ENCODE results near the gene CNGA1.
A peak's percentile ranks its signal among the peaks of the same experiment; 100 is the strongest.

Gene CNGA1

DNA sequence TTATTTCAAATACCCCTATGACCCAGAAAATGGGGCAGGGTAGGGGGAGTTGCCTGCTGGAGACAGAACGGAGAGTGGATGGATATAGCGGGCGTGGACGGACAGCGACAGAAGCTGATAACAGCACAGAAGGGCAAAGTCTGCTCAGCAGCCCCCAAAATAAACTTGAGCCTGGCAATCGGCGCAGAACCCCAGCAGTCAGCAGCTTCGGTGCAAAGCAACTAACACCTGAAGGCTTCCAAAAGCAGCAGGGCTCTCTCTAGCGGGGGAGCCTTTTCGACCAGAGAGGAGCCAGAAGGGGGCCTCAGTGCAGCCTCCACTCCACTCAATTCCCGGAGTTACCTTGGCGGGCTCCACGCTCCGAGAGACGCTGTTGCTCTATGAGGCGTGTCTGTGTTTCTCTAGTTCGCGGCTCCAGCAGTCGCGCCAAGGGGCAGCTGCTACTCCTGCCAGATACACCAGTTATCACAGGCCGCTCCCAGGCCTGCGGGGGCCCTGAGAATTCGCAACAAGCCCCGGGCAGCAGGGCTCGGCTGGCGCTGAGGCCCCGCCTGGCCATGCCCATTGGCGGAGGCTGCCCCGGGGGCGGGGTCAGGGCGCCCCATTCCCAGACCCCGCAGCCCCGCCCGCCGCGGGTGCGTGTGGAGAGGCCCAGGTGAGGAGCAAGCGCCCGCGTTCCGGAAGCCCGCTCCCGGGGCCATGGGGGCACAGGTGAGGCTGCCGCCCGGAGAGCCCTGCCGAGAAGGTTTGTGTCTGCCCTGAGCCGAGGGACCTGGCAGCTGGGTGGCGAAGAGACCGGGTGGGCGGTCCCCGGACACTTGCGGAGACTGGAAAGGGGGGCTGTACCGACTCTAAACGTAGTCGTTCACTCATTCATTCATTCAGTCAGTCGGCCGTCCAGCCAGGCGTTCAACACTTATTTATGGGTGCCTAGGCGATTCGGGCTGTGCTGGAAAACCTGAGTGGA lies at the start of gene CNGA1, which contains the start of gene NIPAL1:
CNGA1 (minus strand) TSS at position 541 of the 967 bp plus-strand sequence. CDS start 63,992 bp downstream, outside the sequence.
NIPAL1 (plus strand) TSS at position 632 of the 967 bp plus-strand sequence; CDS start at position 700, 68 bp downstream.
- peak; percentile 67 for DNase-seq

DNA sequence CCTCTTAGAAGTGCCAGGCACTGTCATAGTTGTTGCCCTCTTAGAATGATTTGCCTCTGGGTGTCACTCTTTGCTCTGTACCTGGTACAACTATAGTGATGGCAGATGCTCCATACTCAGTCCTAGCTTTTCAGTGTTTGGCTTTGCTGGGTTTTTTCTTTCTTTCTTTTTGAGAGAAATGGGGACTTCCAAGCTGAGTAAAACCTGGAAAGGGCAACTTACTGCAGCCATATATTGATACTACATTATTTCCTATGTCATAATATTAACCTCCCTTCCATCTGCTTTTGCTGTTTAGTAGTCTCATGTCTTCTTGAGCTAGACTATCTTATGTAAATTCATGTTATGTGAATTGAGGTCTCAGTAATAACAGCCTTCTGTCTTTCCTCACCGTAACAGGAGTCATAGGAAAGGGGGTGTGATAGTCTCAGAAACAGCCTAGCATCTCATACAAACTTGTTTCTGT lies 49.1 kb upstream of the CNGA1 start:
- DNase-seq: no peak

DNA sequence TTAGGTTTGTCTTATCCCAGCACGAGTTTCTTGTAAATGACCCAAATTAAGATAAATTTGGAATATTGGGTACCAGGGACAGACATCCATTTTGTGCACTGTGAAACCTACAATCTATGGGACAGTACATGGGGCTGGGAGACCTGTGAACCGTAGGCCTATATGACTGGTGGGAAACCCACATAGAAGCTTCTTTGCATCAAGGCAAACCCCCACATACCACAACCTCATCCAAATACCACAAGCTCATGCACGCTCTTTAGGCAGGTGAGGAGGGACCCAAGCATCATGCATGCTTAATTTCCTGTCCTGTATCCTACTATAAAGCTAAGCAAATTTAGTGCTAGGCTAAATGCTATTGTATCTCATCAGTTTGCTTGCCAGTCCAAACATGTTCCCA lies 47.9 kb upstream of the CNGA1 start:
- DNase-seq: no peak

DNA sequence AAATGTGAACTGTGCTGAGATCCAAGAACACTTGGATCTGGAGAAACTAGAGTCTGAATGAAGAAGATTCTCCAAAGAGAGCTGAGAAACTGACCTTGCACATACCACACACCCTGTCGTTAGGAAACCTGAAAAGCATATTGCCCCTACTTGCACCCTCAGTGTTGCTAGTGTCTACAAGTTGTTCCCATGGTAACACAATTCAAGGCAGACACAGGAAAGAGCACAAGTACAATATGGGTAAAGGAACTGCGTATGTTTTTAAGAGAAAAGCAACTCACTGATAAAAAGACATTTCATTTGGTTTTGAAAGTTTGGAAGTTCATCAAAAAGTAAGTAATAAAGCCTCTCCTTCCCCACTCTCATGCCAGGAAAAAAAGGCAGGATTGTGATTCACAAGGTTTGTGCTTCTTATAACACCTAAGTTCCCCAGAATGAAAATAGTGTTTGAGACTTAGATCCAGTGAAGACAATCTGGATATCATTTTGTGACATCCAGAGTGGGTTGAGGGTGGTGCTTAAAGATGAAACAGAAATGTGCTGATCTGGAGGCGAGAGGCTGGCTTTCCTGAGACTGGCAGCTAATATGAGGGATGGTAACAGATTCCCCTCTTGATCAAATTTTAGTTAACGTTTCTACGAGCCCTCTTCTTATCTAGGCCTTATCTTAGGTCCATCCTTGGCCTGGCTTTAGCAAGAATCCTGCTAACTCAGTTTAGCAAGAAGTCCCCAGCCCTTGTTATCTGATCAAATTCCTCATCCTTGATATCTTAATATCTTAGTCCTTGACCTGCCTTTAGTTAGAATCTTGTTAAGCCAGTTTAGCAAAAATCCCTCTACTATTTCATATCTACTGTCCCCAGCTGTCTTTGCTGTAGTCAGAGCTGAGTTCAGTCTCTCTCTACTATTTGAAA lies 42.4 kb upstream of the CNGA1 start:
- DNase-seq: no peak

DNA sequence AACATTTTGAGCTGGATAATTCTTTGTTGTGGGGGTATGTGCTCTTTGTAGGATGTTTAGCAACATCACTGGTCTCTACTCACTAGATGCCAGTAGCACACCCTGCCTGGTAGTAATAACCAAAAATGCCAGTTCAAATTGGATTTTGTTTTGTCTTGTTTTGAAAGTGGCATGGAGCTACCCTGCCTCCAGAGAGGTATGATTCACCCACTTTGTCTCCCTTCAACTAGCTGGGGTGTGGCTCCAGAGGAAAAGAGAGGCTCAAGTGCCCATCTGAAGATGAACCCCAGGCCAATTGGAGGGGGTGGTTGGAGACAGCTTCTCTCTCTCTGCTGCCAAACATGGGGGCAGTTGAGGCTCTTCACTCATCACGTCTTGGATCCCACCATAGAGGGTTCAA lies 34.6 kb upstream of the CNGA1 start:
- no peak for DNase-seq

DNA sequence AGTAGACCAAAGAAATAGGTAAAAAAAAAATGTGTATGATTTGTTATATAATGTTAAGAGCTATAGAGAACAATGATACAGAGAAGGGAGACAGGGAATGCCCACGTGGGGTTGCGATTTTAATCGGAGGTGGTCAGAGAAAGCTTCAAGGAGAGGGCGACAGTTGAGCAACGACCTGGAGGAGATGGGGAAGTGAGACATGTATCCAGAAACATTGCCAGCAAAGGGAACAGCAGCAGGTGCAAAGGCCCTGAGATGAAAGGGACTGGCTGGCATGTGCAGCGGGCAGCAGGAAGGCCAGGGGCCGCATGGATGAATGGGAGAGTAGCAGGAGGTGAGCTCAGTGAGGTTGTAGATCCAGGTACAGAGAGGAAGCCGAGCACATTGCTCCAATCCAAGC lies 33.0 kb upstream of the CNGA1 start:
- DNase-seq: no peak

DNA sequence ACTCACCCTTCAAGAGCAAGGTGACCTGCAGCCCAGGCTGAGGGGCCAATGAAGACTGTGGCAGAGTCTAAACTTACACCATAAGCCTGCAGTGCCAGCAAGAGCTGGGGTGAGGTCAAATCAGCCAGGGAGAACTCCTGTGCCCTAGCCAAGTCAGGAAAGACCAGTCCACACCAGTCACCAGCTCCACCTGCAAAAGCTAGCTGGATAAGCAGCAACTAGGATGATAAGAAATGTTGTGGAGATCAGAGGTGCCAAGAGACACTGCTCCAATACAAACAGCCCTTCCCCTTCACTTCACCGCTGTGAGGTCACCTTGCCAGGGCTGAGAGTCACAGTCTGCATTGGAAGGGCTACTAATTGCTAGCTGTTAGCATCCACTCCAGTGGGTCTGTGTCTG lies 31.4 kb upstream of the CNGA1 start:
- no peak for DNase-seq

DNA sequence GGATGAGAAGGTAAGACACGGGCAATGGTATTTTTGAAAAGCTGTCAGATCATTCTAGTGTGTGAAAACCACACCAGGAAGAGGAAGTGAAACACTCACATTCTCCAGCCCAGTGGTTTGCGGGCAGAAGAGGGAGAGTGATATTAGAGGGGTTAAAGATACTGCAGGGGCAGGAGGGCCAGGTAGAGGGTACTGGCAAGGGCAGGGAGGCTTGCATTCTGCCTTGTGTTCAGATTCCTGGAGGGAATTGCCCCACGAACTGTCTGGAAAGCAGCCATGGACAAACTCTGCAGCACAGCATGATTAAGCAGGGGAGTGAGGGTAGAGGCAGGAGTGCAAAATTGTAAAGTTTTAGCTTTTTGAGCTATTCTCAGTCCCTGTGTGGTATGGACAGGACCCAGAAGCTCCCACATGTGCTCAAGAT lies 31.0 kb upstream of the CNGA1 start:
- no peak for DNase-seq

DNA sequence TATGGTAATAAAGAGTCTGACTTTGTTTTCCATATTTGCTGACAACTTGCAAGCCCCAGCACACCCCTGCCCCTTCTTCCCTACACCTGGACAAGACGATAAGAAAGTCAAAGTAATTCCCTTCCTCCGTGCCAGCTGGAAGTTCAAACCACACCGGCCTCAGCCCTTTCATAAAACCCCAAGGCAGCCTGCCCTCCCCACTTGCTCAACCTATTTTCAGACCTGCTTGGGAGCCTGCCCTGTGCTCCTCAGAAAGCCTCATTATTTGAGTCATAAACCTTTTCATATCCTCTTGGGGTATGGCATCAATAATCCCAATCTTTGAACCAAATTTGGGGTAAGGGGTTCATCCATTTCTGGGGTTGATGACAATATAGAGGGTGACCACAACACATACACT lies 29.6 kb upstream of the CNGA1 start:
- no peak for DNase-seq

DNA sequence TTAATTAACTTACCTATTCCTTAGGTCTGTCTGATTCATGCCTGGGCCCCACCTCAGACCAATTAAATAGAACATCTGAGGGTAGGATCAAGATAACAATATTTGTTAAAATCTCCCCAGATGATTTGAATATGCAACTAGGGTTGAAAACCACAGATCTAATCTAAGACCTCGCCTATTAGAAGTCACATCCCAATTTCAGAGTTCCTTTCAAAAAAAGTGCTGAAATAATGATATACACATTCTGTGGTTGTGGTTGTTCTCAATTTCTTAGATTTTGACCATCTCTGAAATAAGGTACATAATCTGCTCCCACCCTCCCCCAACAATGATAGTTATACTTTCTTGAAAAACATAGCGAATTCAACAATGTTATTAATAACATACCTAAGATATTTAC lies 27.8 kb upstream of the CNGA1 start:
- DNase-seq: no peak

DNA sequence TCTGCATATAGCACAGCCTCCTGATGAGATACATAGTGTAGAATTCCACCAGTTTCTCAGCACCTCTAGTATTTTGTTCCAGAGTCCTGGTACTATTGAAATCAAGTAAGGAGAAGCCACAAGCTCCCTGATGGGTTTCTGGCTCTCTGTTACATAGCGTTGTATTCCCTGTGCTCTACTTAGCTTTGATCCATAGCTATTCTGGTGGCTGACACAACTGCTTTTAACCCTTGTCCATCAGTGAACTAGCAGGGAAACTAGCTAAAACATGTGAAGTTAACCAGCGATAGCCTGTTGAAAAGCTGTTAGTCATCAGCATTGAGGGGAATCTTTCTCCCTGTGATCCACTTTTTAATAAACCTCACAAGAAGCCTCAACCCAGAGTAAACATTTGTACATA lies 27.0 kb upstream of the CNGA1 start:
- no peak for DNase-seq

DNA sequence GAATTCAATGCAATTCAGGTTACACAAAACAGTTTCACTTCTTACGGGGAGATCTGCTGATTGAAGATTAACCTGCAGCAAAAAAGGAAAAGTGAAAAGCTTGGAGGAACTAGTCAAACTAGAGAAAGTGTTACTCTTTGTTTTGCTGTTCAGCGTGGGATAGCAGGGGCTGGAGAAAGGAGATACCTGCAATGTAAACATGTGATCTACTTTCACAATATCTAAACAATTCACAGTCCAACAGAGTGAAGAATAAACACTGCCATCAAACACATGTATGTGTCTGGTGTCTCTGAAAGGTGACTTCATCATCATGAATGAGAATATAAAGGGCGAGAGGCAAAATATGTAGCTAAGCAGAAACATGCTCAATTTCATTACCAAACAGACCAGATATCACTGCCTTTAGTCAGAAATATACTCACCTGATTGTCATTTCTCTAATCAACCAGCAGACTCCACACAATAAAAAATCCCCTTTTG lies 26.5 kb upstream of the CNGA1 start:
- DNase-seq: peak; percentile 5

DNA sequence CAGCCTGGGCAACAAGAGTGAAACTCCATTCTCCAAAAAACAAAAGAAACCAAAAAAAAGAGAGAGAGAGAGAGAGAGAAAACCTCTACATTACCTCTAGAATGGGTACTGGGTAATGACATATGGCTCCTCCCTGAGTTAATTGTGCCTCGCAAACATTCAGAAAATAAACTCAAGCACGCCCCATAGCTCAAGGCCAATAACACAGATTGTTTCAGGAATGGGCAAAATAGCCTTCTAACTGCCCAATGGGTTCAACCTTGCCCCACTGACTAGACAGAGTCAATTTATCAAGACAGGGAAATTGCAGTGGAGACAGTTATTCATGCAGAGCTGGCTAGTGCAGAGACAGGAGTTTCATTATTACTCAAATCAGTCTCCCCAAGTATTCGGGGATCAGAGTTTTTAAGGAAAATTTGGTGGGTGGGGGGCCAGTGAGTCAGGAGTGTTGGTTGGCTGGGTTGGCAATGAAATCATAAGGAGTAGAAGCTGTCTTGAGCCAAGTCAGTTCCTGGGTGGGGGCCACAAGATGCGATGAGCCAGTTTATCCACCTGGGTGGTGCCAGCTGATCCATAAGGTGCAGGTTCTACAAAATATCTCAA lies 25.2 kb upstream of the CNGA1 start:
- no peak for DNase-seq

DNA sequence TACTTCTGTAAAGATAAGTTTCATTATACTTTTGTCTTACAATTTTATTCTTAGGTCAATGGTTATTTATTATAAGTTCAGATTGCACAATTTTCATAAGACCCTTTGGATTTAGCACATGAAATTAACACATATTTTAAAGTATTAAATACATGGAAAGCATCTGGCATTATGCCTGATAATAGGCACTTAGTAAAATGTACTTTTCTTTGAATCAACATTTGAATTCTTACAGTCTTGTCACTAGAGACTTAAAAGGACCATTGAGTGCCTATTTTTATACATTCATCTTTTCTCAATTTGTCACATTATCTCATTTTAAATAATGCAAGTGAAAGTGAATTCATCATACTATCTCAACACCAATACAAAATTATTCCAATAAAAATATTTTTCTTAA lies 23.1 kb upstream of the CNGA1 start:
- no peak for DNase-seq

DNA sequence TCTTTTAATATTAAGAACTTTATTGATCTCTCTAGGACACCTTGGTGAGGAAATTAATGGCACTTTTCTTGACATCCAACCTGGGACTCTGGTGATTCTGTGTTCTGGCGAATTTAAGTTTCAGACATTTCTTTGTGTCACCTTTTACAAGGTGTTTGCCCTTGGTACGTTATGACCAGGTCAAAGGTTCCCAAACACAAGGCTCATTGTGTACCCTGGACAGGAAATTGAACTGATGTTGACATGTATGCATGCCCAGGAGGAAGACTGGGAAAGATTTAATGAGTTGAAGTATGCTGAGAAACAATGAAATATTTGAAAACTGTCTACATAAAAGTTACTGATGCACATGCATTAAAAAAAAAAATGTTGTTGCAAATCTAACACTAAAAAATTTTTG lies 22.2 kb upstream of the CNGA1 start:
- DNase-seq: no peak

DNA sequence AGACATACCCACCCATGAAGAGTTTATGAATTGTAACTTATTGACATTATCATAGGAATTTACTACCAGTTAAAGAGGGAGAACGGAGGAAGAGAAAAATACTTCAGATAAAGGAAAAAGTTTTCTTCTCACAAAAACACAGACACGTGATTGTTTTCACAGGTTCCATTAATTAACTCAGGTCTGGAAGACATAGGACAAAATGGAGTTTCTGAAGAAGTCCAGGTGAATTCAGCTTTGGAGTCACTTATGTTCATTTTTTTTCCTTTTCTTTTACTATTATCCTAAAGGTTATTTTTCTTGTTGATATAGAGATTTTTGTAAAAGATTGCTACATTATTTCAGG lies 20.6 kb upstream of the CNGA1 start:
- DNase-seq: no peak

DNA sequence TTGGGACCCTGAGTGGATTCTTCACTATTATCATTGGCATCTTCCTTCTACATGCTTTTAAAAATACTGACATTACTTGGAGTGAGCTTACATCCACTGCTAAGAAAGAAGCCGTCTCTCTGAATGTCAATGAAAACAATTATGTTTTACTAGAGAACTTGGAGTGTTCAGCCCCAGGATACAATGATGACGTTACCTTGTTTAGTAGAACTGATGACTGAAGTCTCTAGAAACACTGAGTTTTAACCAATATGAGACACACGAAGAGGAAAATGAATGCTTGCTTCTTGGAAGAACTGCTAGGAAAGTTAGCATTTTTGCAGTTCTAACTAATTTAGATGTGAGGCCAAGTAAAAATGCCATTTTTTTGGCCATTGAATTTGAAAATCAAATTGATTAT lies 19.5 kb upstream of the CNGA1 start:
- no peak for DNase-seq

DNA sequence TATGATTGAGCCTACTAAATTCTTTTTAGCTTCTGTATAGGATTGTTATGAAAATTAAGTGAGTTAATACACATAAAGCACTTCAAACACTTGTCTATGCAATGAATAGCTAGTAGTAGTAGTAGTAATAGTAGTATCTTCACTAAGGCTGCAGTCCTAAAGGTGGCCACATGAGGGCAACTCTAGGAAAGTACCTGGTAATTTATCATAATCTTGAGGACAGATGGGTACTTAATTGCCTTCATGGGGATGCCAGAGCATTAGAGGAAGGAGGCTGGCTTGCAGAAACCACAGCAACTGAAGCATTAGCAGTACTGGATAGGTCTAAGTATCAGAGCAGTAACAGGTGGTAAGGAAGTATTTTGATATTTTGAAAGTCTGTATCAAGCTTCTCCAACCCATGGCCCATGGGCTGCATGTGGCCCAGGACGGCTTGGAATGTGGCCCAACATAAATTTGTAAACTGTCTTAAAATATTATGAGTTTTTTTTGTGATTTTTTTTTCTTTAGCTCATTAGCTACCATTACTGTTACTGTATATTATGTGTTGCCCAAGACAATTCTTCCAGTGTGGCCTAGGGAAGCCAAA lies 17.4 kb upstream of the CNGA1 start:
- peak; percentile 3 for DNase-seq

DNA sequence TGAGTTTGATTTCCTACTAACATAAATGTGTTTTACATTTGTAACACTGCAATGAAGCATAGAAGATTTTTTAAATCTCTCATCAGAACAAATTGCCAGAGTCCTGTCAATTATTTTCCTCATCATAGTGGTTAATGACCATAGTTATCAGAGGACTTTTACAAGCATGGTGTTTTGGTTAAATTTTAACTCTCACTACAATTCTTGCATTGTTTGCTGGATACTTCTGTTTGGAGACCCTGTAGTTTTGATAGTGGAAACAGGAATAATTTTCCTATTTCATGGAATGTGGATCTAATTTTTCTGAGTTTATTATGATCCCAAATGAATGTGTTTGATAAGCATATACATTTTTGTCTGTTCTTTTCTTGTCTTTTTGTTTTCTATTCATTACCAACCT lies 16.9 kb upstream of the CNGA1 start:
- DNase-seq: no peak

DNA sequence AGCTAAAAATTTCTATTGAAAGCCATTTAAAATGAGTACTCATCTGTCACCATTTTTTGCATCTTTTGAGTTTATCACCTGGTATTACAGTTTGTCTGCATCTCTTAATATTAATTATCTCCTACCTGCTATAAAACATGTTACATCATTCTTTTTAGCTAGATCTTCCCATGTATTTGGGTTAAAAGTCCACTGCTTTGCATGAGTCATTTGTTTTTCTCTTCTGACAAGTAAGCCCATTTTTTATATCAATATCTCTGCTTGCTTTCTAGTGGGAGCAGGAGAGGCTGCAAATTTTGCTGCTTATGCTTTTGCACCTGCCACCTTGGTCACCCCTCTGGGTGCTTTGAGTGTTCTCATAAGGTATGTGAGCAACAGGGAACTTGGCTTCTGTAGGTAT lies 16.2 kb upstream of the CNGA1 start:
- DNase-seq: no peak

DNA sequence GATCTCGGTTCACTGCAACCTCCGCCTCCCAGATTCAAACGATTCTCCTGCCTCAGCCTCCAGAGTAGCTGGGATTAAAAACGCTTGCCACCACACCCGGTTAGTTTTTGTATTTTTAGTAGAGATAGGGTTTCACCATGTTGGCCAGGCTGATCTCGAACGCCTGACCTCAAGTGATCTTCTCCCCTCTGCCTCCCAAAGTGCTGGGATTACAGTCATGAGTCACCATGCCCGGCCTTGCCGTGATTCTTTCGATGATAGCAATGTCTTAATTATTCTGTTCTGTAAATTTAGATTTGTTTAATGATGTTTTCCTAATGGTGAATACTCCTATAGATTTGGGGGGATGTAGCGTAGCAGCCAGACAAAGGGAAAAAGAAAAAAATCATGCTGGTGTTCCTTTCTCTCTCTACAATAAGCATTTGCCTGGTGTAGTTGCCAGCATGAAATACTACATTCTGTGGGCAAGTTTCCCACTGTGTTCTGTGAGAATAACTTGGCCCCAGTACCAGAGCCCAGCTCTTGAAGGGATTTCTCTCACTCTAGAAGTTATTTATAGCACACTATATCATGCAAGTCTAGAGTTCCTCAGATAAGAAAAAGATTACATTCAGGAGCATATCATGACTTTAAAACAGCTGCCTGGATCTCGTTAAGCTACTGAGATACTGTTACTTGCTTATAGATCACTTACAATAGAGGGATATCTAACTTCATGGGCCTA lies 15.5 kb upstream of the CNGA1 start:
- DNase-seq: no peak

DNA sequence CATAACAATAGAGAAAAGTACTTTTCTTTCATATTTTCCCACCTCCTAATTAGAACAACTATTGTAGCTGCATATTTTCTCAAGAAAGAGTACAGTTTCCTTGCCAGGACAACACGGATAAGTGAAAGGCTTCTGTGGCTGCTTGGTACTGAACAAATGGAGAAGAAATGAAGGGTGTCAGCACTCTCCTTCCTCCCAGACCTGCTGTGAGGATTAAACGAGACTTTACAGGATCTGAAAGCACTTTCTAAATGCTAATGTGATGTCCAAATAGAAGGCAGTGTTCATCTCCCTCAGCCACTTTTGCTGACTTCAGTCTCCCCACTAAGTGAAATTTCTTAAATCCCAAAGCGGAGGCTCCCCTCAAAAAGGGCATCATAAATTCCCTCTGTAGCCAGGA lies 14.0 kb upstream of the CNGA1 start:
- no peak for DNase-seq

Measured in NCI-H510A treated with DMSO at 0.1 percent for 48 hours (cell line).